Neuronal stem cell (in vitro differentiated cells): Measurements from ENCODE around the gene ARIH1.

Experiments
- DNase-seq: peaks from one replicate; pipeline ENCODE4 v3.0.0-alpha.2; 2013; ENCODE audit warnings: low spot score
- H2AFZ ChIP-seq: one replicate; pipeline ENCODE4 v1.6.1; 2013; ENCODE audit warnings: mild to moderate bottlenecking, low read length, inconsistent platforms
- H2AK5ac ChIP-seq: 2 replicates; pipeline ENCODE4 v1.6.1; 2013; ENCODE audit warnings: low read depth, mild to moderate bottlenecking, inconsistent platforms, low read length, moderate library complexity, mixed read lengths
- H2BK120ac ChIP-seq: 2 replicates; pipeline ENCODE4 v1.6.1; 2013; ENCODE audit warnings: low read depth, mild to moderate bottlenecking, inconsistent platforms, low read length, moderate library complexity, mixed read lengths
- H2BK12ac ChIP-seq: one replicate; pipeline ENCODE4 v1.6.1; 2013; ENCODE audit warnings: low read length, inconsistent platforms
- H2BK15ac ChIP-seq: 2 replicates; pipeline ENCODE4 v1.6.1; 2013; ENCODE audit warnings: mild to moderate bottlenecking, low read length, inconsistent platforms, mixed read lengths
- H2BK5ac ChIP-seq: one replicate; pipeline ENCODE4 v1.6.1; 2013; ENCODE audit warnings: inconsistent platforms, mild to moderate bottlenecking, low read length, moderate library complexity
- H3K14ac ChIP-seq: one replicate; pipeline ENCODE4 v1.6.1; 2013; ENCODE audit warnings: low read length, inconsistent platforms
- H3K18ac ChIP-seq: 2 replicates; pipeline ENCODE4 v1.6.1; 2013; ENCODE audit warnings: low read length, inconsistent platforms
- H3K23ac ChIP-seq: 2 replicates; pipeline ENCODE4 v1.6.1; 2013; ENCODE audit warnings: low read depth, mild to moderate bottlenecking, mixed read lengths, low read length, inconsistent platforms; ENCODE audit not compliant: poor library complexity
- H3K27ac ChIP-seq: replicated peaks from 3 replicates; pipeline ENCODE4 v1.5.1; 2013; ENCODE audit warnings: low read length, inconsistent platforms
- H3K27me3 ChIP-seq, 3 experiments: 2 replicates each; pipeline ENCODE4 v1.6.1; 2013; ENCODE audit warnings: low read length in 3 of 3, mild to moderate bottlenecking in 2 of 3, inconsistent platforms in 1 of 3, low read depth in 1 of 3, mixed read lengths in 1 of 3, moderate library complexity in 1 of 3; ENCODE audit not compliant: control insufficient read depth in 3 of 3, insufficient read depth in 3 of 3
- H3K36me3 ChIP-seq, 2 donors: replicated peaks in 1 of 2; 2 replicates each; pipeline ENCODE4 v1.6.1; 2013; ENCODE audit warnings: low read length in 2 of 2; ENCODE audit not compliant: control insufficient read depth in 2 of 2, insufficient read depth in 2 of 2
- H3K4ac ChIP-seq: 2 replicates; pipeline ENCODE4 v1.6.1; 2013; ENCODE audit warnings: inconsistent platforms, mild to moderate bottlenecking, low read length, moderate library complexity
- H3K4me1 ChIP-seq, 2 donors: 1 replicate in 1 of 2; 2 replicates in 1 of 2; pipeline ENCODE4 v1.6.1; 2013; ENCODE audit warnings: low read length in 2 of 2, low read depth in 1 of 2; ENCODE audit not compliant: control insufficient read depth in 2 of 2, insufficient read depth in 1 of 2
- H3K4me2 ChIP-seq: one replicate; pipeline ENCODE4 v1.6.1; 2013; ENCODE audit warnings: mild to moderate bottlenecking, low read length, inconsistent platforms; ENCODE audit not compliant: insufficient read depth, poor library complexity, severe bottlenecking
- H3K4me3 ChIP-seq, 2 donors: 2 replicates each; pipeline ENCODE4 v1.5.1; 2013; ENCODE audit warnings: low read length in 2 of 2, mild to moderate bottlenecking in 2 of 2, inconsistent platforms in 1 of 2, moderate library complexity in 1 of 2
- H3K79me1 ChIP-seq: one replicate; pipeline ENCODE4 v1.6.1; 2013; ENCODE audit warnings: low read depth, mild to moderate bottlenecking, inconsistent platforms, low read length, moderate library complexity
- H3K9ac ChIP-seq: one replicate; pipeline ENCODE4 v1.6.1; 2013; ENCODE audit warnings: mild to moderate bottlenecking, low read depth, low read length, inconsistent platforms; ENCODE audit not compliant: poor library complexity
- H3K9me3 ChIP-seq, 2 donors: replicated peaks in 1 of 2; 2 replicates each; pipeline versions ENCODE3 to v1.6.1; 2013; ENCODE audit warnings: low read length in 2 of 2, mild to moderate bottlenecking in 2 of 2, inconsistent platforms in 1 of 2, low read depth in 1 of 2, mixed read lengths in 1 of 2, moderate library complexity in 1 of 2; ENCODE audit not compliant: control insufficient read depth in 2 of 2, insufficient read depth in 1 of 2
- H4K8ac ChIP-seq: one replicate; pipeline ENCODE4 v1.6.1; 2013; ENCODE audit warnings: low read depth, mild to moderate bottlenecking, inconsistent platforms, low read length, moderate library complexity
- H4K91ac ChIP-seq: one replicate; pipeline ENCODE4 v1.6.1; 2013; ENCODE audit warnings: low read length, low read depth, mild to moderate bottlenecking, inconsistent platforms; ENCODE audit not compliant: poor library complexity
- WGBS, 2 donors: extraction: QIAGEN DNeasy Blood & Tissue Kit; methylation state at CpG; one replicate each; pipeline ENCODE4 v1.1.7; 2013; ENCODE audit warnings: missing lambda C conversion rate in 2 of 2, mixed read lengths in 1 of 2; ENCODE audit not compliant: insufficient read length in 2 of 2, insufficient replicate concordance in 1 of 2; ENCODE audit errors: extremely low coverage in 2 of 2; 5-methylcytosine and 5-hydroxymethylcytosine counted together

Gene ARIH1

DNA sequence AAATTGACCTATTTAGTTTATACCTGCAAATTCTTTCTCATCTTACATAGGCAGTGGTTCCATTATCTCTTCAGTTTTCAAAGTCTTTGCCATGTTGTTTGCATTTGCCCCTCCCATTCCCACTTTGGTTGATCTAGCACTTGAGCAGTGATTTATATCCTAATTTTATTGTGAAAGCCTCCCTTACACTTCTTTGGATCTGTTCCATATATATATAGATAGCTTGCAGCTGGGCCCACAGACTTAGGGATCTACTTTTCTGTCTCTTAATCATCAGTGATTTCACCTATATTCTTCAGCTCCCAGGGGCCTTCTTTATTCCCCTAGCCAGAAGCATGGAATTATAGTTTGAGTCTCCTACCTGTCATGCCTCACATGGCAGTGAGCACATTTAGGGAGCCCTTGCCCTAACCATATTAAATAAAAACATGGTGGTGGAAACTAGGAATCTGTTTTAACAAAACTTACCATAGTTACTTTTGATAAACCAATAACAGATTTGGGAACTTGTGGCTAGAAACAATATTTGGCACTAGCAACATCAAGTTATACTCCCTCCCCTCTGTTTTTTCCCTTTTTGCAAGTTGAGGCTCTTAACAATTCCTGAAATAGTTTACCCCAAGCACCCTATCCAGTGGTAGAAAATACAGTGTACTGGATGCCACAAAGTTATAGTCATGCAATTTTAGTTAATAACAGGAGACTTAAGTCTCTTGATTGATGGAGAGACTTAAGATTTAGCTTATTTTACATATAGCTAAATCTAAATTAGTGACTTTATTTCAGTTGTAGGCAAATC is 41.7 kb downstream of the ARIH1 start:
- no peak for DNase-seq
- Histone ChIP-seq H3K4me1 (no peaks in the 10 kb centered on the region), H3K9me3 (no peaks in the 10 kb centered on the region), H3K27ac (no peak overlapping the region), H2AFZ (no peak overlapping the region), H2BK12ac (no peak overlapping the region), H3K18ac (no peak overlapping the region), H2BK15ac (no peak overlapping the region), H4K91ac (no peak overlapping the region), H3K4me3 (no peak overlapping the region), H3K36me3 (peaks cover 0 to 33% of the 10 kb centered on the region in 2 donors), H2BK120ac (no peak overlapping the region), H2BK5ac (no peak overlapping the region), H4K8ac (no peak overlapping the region), H3K9ac (no peak overlapping the region), H3K79me1 (peaks cover 2% of the 10 kb centered on the region), H3K14ac (no peak overlapping the region), H3K27me3 (no peaks in the 10 kb centered on the region), H2AK5ac (no peak overlapping the region), H3K23ac (no peak overlapping the region), H3K4me2 (no peak overlapping the region), H3K4ac (no peak overlapping the region)

DNA sequence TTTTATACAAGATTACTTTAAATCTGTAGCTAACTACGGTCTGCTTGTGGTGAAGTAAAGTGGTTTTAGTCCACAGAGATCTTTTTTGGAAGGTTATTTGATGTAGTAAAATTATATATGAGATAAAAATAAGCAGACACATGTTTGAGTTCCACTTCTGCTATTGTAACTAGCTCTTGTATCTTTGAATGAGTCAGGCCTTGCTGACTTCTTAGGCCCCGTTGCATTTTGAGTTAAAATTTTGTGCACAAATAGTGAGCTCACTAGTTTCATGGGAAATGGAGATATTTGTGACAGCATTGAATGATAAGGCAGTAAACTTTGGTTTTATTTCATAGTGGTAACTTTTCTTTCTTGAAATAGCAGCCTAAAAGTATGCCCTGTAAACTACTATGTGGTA is 42.6 kb downstream of the ARIH1 start:
- Histone ChIP-seq H3K36me3 (peaks cover 0 to 43% of the 10 kb centered on the region in 2 donors), H3K14ac (no peak overlapping the region), H3K18ac (no peak overlapping the region), H2BK5ac (no peak overlapping the region), H3K4ac (no peak overlapping the region), H3K27me3 (no peaks in the 10 kb centered on the region), H2AK5ac (no peak overlapping the region), H3K27ac (no peak overlapping the region), H3K4me2 (no peak overlapping the region), H2BK12ac (no peak overlapping the region), H2BK15ac (no peak overlapping the region), H4K8ac (no peak overlapping the region), H3K9me3 (no peaks in the 10 kb centered on the region), H2AFZ (no peak overlapping the region), H3K23ac (no peak overlapping the region), H4K91ac (no peak overlapping the region), H2BK120ac (no peak overlapping the region), H3K4me3 (no peak overlapping the region), H3K4me1 (no peaks in the 10 kb centered on the region), H3K79me1 (peaks cover 2% of the 10 kb centered on the region), H3K9ac (no peak overlapping the region)
- WGBS, 2 donors = no CpG with 5 or more reads among the region's 2 CpGs
- no peak for DNase-seq

DNA sequence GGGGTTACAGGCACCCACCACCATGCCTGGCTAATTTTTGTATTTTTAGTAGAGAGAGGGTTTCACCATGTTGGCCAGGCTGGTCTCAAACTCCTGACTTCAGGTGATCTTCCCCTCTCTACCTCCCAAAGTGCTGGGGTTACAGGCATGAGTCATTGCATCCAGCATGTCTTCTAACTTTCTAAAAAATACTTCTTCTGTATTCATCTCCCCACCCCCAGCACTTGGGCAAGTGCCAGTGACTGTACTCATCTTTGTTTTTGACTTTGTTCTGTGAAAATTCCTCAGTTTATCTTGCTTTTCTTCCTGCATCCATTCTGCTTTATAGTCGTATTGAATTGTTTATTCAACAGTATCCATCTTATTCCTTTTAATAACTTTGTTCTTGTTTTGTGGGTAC is 47.6 kb downstream of the ARIH1 start:
- no CpG with 5 or more reads among the region's 1 CpG for WGBS, 2 donors
- Histone ChIP-seq H3K18ac (no peak overlapping the region), H3K9ac (no peak overlapping the region), H3K9me3 (no peaks in the 10 kb centered on the region), H4K91ac (no peak overlapping the region), H3K79me1 (peaks cover 1% of the 10 kb centered on the region), H3K4ac (no peak overlapping the region), H3K4me2 (no peak overlapping the region), H2AK5ac (no peak overlapping the region), H2AFZ (no peak overlapping the region), H3K27ac (no peak overlapping the region), H2BK120ac (no peak overlapping the region), H4K8ac (no peak overlapping the region), H3K14ac (no peak overlapping the region), H3K36me3 (peaks cover 2 to 79% of the 10 kb centered on the region in 2 donors), H2BK15ac (no peak overlapping the region), H2BK5ac (no peak overlapping the region), H3K4me1 (no peaks in the 10 kb centered on the region), H3K23ac (no peak overlapping the region), H3K27me3 (no peaks in the 10 kb centered on the region), H3K4me3 (no peak overlapping the region), H2BK12ac (no peak overlapping the region)
- DNase-seq = no peak

DNA sequence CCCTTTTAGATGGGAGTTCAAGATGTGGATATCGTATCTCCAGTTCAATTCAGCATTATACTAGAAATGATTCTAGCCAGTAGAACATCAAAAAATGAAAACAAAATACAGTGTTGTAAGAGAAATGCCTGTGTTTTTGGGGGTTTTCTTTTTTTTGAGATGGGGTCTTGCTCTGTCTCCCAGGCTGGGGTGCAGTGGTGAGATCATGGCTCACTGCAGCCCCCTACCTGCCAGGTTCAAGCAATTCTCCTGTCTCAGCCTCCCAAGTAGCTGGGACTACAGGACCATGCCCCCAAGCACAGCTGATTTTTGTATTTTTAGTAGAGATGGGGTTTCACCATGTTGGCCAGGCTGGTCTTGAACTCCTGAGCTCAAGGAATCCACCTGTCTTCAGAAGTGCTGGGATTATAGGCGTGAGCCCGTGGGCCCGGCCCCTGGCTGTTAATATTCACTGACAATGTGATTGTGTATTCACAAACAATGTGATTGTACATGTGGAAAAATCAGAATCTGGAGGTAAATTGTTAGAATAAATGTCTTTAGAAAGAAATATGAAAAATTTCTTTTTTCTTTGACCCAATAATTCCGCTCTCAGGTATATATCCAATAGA is 59.0 kb downstream of the ARIH1 start:
- Histone ChIP-seq H2BK15ac (no peak overlapping the region), H3K36me3 (peaks cover 0 to 44% of the 10 kb centered on the region in 2 donors), H2BK120ac (no peak overlapping the region), H3K18ac (no peak overlapping the region), H3K4me2 (no peak overlapping the region), H3K23ac (no peak overlapping the region), H3K79me1 (peaks cover 2% of the 10 kb centered on the region), H2BK5ac (no peak overlapping the region), H3K14ac (no peak overlapping the region), H3K27ac (no peak overlapping the region), H2AFZ (no peak overlapping the region), H3K4me1 (no peaks in the 10 kb centered on the region), H4K91ac (no peak overlapping the region), H3K27me3 (no peaks in the 10 kb centered on the region), H2AK5ac (no peak overlapping the region), H4K8ac (no peak overlapping the region), H3K4me3 (no peak overlapping the region), H3K9me3 (no peaks in the 10 kb centered on the region), H3K4ac (no peak overlapping the region), H3K9ac (no peak overlapping the region), H2BK12ac (no peak overlapping the region)
- DNase-seq = no peak
- no CpG with 5 or more reads among the region's 5 CpGs for WGBS, 2 donors
